GF-D8 (cell line): ENCODE measurements around the gene TEX47.
A peak's percentile ranks its signal among the peaks of the same experiment; 100 is the strongest.

Experiments used
- DNase-seq: peaks from one replicate; lab custom pipeline; 2025; lab: John Stamatoyannopoulos, UW

Gene TEX47

GRCh38 chr7:88795553-88795952 lies at the start of gene TEX47:
Gene TEX47 (minus strand): TSS chr7:88795737. CDS start chr7:88794942, 795 bp downstream.
- no peak for DNase-seq

- DNase-seq = no peak
Observed at GRCh38 chr7:88845091-88845490, 49.6 kb upstream of the TEX47 start.

DNA sequence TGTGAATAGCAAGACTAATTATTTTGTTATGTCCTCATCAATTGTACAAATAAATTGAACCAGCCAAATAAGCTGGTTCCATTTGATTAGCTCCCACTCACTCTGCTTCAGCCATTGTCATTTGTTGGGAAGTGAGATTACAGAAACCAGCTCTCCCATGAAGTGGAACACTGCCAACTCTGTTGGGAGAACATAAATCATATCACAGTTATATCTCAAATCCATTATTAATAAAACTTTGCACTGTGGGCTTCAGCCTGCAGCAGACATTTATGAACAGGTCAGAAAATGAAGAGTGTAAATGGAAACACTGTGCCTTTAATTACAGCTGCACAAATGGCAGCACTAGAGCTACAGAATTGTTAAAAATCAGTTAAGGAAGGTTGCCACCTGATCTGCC lies 46.7 kb upstream of the TEX47 start:
- DNase-seq = no peak

- DNase-seq = peak; percentile 15
Observed at GRCh38 chr7:88835147-88835728, 39.7 kb upstream of the TEX47 start.

DNA sequence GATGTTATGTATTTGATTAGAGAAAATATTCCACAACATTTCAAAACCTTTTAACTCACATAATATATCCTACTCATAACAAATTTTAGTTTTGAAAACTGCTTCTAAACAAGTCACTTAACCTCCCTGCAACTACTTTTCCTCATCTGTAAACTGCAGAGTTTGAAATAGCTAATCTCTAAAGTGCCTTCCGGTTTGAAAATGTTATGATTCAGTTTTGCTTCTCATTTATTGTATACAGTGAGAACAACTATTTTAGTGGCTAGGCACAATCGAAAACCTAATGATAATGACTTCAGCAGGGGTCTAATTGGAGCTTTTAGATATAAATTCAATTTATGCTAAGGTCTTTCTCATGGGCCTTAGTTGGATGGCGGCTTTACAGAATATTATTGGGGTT lies 30.7 kb upstream of the TEX47 start:
- no peak for DNase-seq

- no peak for DNase-seq
Observed at GRCh38 chr7:88818552-88818951, 23.0 kb upstream of the TEX47 start.

DNA sequence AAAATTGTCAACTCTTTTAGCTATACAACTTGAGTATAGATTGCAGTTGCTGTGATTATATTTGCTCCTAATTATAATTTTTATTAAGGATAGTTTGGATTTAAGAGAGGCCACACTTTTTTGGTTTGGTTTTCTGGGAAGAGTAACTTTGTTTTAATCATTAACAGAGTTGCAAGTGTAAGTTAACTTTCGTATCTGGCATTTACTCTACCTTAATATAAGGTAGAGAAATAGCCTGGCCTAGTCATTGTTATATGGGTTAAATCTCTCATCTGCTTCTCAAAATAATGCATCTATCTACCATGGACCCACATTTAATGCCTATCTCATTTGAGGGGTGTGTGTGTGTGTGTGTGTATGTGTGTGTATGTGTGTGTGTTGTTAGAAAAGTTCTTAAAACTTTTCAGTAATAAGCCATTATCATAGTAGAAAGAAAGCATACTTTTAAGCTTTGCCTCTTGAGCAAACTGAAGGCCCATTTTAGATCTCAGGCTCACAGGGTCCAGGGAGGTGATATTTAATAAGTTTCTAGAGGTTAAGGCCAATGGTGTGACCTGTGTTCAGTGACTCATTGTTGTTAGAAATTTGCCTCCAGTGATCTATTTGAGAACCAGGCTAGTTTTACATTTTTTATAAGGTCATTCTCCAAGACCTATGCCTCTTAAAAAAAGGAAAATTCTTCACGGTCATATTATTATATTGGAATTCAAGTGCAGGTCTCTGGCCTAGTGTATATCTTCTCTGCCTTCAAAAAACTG lies 10.9 kb upstream of the TEX47 start:
- no peak for DNase-seq

DNA sequence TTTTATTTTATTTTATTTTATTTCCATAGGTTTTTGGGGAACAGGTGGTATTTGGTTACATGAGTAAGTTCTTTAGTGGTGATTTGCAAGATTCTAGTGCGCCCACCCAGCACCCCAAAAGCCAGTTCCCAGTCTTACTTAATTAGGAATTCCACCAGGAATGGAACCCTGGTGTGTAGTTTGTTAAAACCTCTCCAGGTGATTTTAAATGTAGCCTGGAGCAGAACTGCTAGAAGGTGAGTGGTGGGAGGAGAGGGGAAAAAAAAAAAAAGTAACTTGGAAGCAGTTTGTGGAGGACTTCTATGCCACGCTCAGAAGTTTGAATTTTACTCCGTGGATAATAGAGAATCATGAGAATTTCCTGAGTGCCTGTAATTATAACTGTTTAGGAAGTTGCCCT lies 5.5 kb upstream of the TEX47 start:
- DNase-seq = no peak

DNA sequence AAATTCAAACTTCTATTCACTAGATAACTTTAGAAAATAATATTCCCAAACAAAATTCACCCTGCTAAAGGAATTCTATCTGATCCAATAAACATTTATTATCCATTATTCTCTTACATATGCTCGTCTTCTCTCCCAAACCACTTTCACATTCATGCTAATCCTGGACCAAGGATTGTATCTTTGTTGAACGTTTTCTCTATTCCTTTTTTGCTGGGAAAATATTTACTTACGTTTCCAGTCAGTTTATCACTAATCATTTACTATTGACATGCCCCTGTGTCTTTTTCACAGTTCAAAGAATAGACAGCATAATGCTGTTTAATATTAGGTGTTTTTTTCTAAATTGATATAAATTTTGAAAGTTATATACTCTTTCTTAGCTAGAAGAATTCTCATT lies 3.2 kb downstream of the TEX47 start:
- no peak for DNase-seq

GRCh38 chr7:88791891-88792290 lies 3.6 kb downstream of the TEX47 start:
- no peak for DNase-seq

DNA sequence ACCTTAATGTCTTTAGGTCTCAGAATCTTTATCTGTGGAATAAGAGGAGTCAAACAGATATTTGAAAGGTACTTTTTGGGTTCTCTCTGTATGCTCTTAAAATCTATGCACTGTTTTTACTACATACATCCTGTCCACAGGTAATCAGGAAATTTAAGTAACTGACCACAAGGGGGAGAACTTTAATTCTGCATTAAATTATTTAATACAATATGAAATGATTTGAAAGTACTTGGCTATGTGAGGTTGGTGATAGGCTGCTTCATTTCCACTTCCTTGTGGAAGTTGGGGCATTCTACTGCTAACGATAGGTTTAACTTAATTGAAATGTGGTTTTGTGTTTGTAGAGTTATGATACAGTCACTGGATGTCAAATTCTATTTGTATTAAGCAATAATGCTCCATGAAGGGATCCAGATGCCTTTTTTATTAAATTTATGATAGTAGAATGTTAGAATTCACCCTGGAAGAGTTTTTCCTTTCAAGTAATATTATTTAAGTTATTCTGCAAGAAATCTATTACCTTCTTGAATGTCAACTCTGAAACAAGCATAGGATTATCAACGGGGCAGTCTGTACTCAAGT lies 6.0 kb downstream of the TEX47 start:
- DNase-seq = no peak

DNA sequence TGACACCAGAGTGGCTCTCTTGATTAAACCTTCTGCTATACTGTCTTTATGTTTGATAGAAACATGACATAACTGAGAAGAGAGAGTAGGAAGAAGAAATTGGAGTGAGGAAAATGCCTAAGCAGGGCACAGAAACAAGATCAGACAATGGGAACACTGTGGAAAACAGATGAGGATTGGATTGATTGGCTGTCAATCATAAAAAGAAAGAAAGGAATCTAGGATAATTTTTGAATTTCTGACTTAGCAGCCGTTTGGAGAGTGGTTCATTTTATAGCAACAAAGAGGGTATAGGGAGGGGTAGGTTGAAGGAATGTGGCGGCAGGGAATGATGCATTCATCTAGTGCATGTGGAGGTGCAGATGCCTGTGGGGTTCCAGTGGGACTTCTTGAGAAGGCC lies 7.8 kb downstream of the TEX47 start:
- no peak for DNase-seq

- DNase-seq = no peak
Observed at GRCh38 chr7:88775838-88776237, 19.7 kb downstream of the TEX47 start.

GRCh38 chr7:88772776-88773175 lies 22.8 kb downstream of the TEX47 start:
- no peak for DNase-seq

GRCh38 chr7:88771417-88771816 lies 24.1 kb downstream of the TEX47 start:
- no peak for DNase-seq

DNA sequence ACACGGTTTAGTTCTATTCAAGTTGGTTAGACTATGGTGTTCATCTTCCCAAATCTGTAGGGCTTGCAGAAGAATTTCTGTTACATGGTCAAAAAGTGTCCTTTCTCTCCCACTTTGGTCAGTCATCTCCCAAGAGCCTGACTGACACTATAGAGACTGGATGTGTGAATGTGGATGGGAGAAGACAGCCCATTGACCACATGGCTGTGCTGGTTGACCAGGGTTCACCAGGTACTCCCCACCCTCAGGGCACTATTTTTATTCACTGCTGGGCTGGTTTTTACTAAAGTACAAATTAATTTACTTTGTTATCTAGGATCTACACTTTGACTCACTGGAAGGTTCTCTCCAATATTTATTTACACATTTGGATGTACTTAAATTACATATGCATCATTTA lies 33.8 kb downstream of the TEX47 start:
- DNase-seq = no peak

- no peak for DNase-seq
Observed at GRCh38 chr7:88760136-88760515, 35.4 kb downstream of the TEX47 start.

DNA sequence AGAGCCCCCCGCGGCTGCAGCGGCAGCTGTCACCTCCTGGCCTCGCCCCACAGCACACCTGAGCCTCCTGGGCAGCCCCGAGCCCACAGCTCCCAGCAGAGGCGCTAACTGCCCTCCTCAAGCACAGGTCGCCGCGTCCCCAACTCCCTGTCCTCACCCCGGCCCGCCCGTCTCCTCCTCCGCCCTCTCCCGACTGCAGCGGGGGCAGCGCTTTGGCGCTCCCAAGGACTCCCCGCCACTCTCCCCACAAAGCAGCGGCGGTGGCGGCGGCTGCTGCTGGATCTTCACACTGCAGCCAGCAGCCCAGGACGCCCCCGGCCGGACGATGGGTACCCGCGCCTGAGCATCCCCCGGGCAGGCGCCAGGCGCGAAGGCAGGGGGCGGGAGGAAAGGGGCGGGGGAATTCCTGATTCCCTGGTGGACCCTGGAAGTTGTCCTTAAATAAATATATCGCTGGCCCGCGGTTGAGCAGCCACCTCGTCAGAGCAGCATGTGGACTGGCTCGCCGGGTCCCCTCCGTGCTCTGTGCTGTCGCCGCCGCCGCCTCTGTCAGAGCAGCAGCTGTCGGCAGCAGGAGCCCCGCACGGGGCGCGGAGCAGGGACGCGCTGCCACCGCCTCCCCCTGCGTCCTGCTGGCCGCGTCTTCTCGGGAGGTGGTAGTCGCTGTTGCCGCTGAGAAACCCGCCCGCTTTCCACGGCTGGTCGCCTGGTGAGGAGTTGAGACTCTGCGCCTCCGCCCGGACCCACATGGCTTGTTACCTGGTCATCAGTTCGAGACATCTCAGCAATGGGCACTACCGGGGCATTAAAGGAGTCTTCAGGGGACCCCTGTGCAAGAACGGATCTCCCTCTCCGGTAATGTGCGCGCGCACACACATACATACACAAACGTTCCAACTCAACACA lies 36.1 kb downstream of the TEX47 start, which contains the start of gene ZNF804B:
ZNF804B (plus strand) TSS at position 471 of the 906 bp plus-strand sequence; CDS start at position 748, 277 bp downstream.
- DNase-seq = no peak

DNA sequence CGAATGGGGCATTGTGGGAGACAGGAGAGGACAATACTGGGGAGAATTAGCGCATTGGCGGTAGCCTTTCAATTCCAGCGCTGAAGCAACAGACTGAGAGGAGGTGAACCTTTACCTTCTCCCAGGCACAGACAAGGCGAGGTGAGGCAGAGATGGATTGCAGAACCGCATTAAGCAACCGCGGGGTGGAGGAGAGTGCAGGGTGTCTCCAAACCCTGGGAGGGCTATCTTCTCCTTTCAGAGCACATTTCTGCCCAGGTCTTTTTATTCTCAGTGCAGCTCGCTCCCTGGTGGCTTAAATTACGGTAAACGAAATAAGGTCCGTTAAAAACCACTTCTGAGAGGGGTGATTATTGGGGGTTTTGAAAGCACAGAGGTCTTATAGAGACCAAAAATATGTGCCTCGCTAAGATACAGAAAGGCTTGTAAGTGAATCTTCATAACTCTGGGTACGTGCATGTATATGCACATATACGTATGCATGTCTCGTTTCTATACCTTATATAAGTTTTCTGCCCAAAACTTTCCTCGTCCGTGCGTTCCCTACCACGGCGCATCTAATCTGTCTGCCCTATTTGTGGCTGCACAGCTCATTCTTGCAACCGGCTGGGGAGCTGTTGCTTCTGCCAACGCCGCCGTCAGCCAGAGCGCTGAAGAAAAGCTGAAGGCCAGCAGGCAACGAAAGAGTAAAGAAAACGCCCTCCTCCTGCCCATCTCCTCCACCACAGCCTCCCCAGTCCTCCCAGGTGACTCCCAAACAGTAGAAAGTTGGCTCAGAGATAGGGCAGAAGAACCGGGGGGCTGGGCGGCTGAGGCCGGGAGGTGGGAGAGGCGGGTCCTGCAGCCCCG lies 36.9 kb downstream of the TEX47 start:
- no peak for DNase-seq

DNA sequence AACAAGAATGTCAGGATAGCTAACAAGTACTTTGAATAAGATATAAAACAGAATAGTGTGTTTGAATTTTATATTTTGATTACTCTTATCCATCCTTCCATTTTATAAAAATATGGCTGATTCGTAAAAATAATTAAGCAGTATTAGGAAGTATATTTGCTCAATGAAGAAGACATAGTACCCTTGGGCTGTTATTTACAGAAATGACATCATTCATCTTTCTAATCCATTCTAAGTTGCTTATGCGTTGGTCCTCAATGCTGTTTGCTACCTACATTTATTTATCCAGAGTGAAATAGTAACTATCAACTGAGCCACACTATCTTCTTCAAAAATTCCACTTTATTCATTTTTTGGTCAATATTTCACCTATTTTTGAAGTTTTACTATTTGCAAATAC lies 38.2 kb downstream of the TEX47 start:
- no peak for DNase-seq

DNA sequence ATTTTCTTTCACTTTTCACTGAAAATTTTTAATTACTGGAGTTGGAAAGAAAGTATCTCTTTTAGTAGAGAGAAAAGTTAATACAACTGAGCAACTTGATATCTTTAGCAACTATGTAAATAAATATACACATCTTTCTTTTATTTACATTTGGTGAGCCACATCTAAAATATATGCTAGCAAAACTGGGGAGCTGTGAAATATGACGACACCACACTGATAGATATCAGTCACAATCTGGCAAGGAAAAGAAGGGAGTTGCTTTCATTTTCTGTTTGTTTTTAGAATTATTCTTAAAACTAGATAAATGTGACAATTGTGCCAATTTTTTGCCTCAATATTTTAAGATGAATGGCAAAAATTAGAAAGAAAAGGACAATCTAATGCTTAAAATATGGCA lies 38.7 kb downstream of the TEX47 start:
- DNase-seq = no peak
